SJCRH30 (cell line): ENCODE data around the gene HSD17B14. TPM values are rescaled to one million over a fixed set of nuclear protein-coding genes. Genes with fewer than 3 reads are reported as not detected.
"Not testable (repeated sequence)": the region's sequence is repeated elsewhere in the genome, so short reads cannot be mapped to it uniquely, and the experiment has no call there.

ENCODE experiments used
- DNase-seq, 2 experiments: peaks; one replicate each; pipeline ENCODE4 v3.0.0-alpha.2; 2015 to 2020
- H3K27ac ChIP-seq: fragments of 250-450 bp; sonication (Bioruptor Pico); 2 replicates; pipeline ENCODE4 v1.5.1; 2020; ENCODE audit warnings: mild to moderate bottlenecking, moderate library complexity
- H3K27me3 ChIP-seq: fragments of 250-450 bp; sonication (Bioruptor Pico); 2 replicates; pipeline ENCODE4 v1.5.1; 2020; ENCODE audit warnings: mild to moderate bottlenecking, moderate library complexity
- H3K36me3 ChIP-seq: fragments of 250-450 bp; sonication (Bioruptor Pico); 2 replicates; pipeline ENCODE4 v1.5.1; 2020; ENCODE audit warnings: mild to moderate bottlenecking, moderate library complexity
- H3K4me1 ChIP-seq: fragments of 250-450 bp; sonication (Bioruptor Pico); 2 replicates; pipeline ENCODE4 v1.5.1; 2020; ENCODE audit warnings: mild to moderate bottlenecking, moderate library complexity
- H3K4me3 ChIP-seq: fragments of 250-450 bp; sonication (Bioruptor Pico); 2 replicates; pipeline ENCODE4 v1.5.1; 2020; ENCODE audit warnings: mild to moderate bottlenecking, moderate library complexity
- H3K9me3 ChIP-seq: fragments of 250-450 bp; sonication (Bioruptor Pico); replicated peaks from 2 replicates; pipeline ENCODE4 v1.5.1; 2020; ENCODE audit warnings: mild to moderate bottlenecking, moderate library complexity
- total RNA-seq: library from RNA; depleted of rRNA; stranded (reverse); fragments of >200 nt; shearing (Covaris generic); gene quantifications from 2 replicates; pipeline ENCODE4 v1.2.3, GENCODE V29; 2014

HSD17B14 gene
- total RNA-seq, 1 experiment from 2014 or later = not detected

DNA sequence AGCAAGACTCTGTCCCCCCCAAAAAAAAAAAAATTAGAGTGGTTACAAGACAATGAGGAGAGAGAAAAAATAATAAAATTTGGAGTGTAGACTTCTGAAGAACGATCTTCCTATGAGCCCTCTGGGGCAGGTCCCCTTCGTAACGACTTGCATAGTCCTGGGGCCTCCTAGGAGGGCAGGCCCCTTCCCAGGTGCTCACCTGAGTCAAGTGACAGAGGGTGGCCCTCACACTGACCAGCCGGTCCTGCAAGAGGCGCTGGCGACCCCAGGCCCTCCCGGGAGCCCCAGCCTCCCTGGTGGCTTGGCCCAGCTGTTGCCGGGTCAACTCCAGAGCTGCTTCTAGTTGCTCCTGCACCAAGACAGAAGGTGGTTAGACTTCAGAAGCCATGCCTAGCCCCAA is 17.2 kb upstream of the HSD17B14 start:
- no peaks in the 10 kb centered on the region for H3K9me3 ChIP-seq

DNA sequence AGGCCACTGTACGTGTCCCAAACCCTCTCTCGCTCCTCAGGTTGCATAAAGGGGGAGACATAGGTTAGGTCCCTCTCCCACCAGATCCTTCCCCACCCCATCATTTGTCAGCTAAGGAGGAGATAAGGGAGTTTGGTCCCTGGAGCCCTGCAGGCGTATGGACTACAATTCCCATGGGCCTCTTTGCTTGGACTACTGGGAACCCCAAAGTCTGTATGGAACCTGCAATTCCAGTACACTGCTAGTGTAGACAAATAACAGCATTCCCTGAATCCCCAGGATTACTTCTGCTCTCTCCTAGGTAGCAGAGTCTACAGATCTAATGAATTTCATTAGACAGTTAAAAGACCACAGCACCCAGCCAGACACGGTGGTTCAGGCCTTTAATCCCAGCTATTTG is 16.0 kb upstream of the HSD17B14 start:
- Histone ChIP-seq H3K4me3 (no peak overlapping the region), H3K9me3 (no peaks in the 10 kb centered on the region), H3K27ac (no peak overlapping the region), H3K4me1 (no peaks in the 10 kb centered on the region), H3K36me3 (peaks cover 11% of the 10 kb centered on the region), H3K27me3 (no peaks in the 10 kb centered on the region)
- DNase-seq = no peak

More for the DNA sequence above, 17.2 kb upstream of the HSD17B14 start:
- DNase-seq = no peak
- no peak overlapping the region for H3K27ac ChIP-seq
- no peak overlapping the region for H3K4me3 ChIP-seq
- H3K36me3 ChIP-seq = peaks cover 6% of the 10 kb centered on the region
- no peaks in the 10 kb centered on the region for H3K27me3 ChIP-seq
- no peaks in the 10 kb centered on the region for H3K4me1 ChIP-seq

DNA sequence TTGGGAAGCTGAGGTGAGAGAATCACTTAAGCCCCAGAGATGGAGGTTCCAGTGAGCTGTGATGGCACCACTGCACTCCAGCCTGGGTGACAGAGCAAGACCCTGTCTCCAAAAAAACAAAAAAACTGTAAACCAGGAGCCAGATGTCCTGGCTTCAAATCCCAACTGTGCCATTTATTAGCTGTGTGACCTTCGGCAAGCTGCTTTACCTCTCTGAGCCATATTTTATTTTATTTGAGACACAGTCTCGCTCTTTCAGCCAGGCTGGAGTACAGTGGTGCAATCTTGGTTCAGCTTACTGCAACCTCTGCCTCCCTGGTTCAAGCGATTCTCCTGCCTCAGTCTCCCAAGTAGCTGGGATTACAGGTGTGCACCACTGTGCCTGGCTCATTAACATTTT is 10.4 kb upstream of the HSD17B14 start:
- not testable (repeated sequence) for H3K4me1 ChIP-seq, H3K9me3 ChIP-seq, DNase-seq, H3K4me3 ChIP-seq, H3K27me3 ChIP-seq, H3K27ac ChIP-seq
- peaks cover 23% of the 10 kb centered on the region for H3K36me3 ChIP-seq

DNA sequence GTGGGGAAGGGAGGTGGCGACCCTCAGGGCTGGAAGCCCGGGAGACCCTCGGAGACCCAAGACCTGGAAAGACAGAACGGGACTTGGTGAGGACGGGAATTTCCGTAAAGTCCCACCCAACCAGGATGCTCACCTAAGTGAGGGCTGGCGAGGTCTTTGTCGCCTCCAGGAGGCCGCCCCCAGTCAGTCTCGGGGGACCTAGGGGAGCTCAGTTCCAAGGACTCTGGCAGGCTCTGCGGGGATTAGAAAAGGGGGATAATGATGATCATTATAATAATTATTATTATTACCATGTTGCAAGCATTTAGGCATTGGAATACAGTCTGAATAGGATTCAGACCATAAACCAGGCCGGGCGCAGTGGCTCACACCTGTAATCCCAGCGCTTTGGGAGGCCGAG is 9.1 kb upstream of the HSD17B14 start:
- no peaks in the 10 kb centered on the region for H3K27me3 ChIP-seq
- H3K27ac ChIP-seq = no peak overlapping the region
- peaks cover 23% of the 10 kb centered on the region for H3K36me3 ChIP-seq
- no peak overlapping the region for H3K4me3 ChIP-seq
- H3K9me3 ChIP-seq = no peaks in the 10 kb centered on the region
- H3K4me1 ChIP-seq = no peaks in the 10 kb centered on the region
- DNase-seq = no peak

DNA sequence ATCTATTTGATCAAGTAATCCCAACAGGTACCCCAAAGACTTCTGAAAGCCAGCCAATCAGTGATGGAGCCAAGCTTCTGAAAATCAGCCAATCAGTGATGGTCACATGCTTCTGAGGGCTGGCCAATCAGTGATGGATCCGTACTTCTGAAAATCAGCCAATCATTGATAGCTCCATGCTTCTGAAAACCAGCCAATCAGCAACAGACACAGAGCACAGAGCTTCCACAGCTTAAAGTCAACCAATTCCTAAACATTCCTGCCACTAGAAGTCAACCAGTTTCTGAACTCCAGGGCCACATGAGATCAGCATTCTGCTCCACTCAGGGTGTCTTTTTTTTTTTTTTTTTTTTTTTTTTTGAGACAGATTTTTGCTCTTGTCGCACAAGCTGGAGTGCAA is 8.2 kb upstream of the HSD17B14 start:
- Histone ChIP-seq H3K4me1 (no peaks in the 10 kb centered on the region), H3K9me3 (no peaks in the 10 kb centered on the region), H3K4me3 (no peak overlapping the region), H3K36me3 (peaks cover 23% of the 10 kb centered on the region), H3K27me3 (no peaks in the 10 kb centered on the region), H3K27ac (no peak overlapping the region)
- peak; percentile 30 to 60 for DNase-seq

DNA sequence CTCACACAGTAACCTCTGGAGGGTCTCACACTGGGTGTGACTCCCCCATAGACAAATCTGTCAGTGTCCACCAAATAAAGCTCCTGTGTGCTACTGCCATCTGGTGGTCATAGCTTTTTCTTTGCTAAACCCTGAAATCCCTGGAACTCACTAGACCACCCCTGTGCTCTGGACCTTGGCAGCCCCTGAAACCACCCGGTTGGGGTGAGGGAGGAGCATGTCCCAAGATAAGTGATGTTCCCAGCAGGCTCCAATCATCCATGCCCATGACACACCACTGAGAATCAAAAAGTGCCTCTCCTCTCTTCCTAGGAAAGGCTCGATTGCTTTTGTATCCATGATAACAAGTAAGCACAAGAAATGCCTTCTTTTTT is 6.5 kb upstream of the HSD17B14 start:
- Histone ChIP-seq H3K27me3 (no peaks in the 10 kb centered on the region), H3K4me3 (no peak overlapping the region), H3K9me3 (no peaks in the 10 kb centered on the region), H3K27ac (no peak overlapping the region), H3K4me1 (no peaks in the 10 kb centered on the region), H3K36me3 (peaks cover 22% of the 10 kb centered on the region)
- DNase-seq = peak; percentile 69 to 86

DNA sequence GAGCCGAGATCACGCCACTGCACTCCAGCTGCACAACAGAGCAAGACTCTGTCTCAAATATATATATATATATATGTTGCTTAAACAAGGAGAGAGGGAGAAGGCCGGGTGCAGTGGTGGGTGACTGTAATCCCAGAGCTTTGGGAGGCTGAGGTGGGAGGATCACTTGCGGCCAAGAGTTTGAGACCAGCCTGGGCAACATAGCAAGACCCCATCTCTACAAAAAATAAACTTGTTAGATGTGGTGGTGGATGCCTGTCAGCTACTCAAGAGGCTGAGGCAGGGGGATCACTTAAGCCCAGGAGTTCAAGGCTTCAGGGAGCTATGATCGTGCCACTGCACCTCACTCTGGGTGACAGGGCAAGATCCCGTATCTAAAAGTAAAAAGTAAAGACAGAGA is 5.3 kb upstream of the HSD17B14 start:
- no peak overlapping the region for H3K27ac ChIP-seq
- H3K27me3 ChIP-seq = no peaks in the 10 kb centered on the region
- DNase-seq = no peak
- H3K9me3 ChIP-seq = no peaks in the 10 kb centered on the region
- H3K4me3 ChIP-seq = no peak overlapping the region
- no peaks in the 10 kb centered on the region for H3K4me1 ChIP-seq
- peaks cover 10% of the 10 kb centered on the region for H3K36me3 ChIP-seq

DNA sequence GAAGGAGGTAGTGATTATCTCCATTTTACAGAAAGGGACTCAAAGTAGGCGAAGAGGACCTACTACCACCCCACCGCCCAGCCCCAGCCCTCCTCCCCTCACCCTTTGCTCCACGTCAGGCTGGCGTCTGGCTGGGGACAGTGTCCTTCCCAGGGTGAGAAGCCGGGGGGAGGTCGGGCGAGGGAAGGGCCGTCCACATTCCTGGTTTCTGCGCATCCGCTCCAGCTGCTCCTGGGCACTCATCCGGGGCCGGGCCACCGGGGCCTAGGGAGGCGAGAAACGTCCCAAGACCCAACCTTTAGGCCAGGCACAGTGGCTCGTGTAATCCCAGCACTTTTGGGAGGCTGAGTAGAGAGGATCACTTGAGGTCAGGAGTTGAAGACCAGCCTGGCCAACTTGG is 4.8 kb upstream of the HSD17B14 start:
- Histone ChIP-seq H3K9me3 (no peaks in the 10 kb centered on the region), H3K27me3 (no peaks in the 10 kb centered on the region), H3K4me3 (no peak overlapping the region), H3K36me3 (peaks cover 6% of the 10 kb centered on the region), H3K4me1 (no peaks in the 10 kb centered on the region), H3K27ac (no peak overlapping the region)
- DNase-seq = no peak

DNA sequence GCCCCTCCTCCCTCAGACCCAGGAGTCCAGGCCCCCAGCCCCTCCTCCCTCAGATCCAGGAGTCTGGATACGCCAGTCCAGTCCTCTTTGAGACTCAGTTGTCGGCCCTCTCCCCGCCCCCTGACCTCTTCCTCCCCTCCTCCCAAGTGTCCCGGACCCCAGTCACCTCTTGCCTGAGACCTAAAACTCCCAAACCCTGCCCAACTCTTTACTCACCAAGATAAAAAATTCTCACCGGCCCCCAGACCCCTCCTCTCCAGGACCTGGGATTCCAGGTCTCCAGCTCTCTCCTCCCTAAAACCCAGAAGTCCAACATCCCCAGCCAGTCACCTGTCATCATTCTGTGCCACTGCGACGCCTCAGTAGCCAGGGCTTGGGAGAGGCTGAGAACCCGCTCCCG is 1.4 kb upstream of the HSD17B14 start:
- DNase-seq = no peak
- H3K4me1 ChIP-seq = no peaks in the 10 kb centered on the region
- H3K4me3 ChIP-seq = no peak overlapping the region
- no peak overlapping the region for H3K27ac ChIP-seq
- no peaks in the 10 kb centered on the region for H3K27me3 ChIP-seq
- no peaks in the 10 kb centered on the region for H3K36me3 ChIP-seq
- no peaks in the 10 kb centered on the region for H3K9me3 ChIP-seq

DNA sequence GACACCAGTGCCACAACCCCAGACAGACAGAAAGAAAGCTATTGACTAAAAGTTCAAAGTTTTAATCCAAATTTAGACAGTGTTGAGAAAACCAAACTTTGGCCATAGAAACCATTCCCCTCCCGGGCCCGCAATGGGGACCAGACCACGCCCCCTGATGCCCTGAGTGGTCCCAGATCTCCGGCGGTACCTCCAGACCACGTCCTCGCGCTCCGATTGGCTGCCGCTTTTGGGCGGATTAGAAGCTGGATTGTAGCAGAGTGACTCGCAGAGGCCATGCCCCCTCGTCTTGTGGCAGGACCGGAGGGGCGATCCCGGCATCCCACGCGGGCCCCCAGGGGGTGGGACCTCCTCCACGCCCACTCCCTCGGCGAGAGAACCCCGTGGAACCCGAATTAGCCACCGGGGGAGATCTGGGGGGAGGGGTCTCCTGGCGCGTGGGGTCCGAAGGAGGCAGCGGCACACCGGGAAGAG is 797 bp upstream of the HSD17B14 start:
- Histone ChIP-seq H3K9me3 (no peaks in the 10 kb centered on the region), H3K27ac (no peak overlapping the region), H3K36me3 (no peaks in the 10 kb centered on the region), H3K4me1 (no peaks in the 10 kb centered on the region), H3K27me3 (no peaks in the 10 kb centered on the region), H3K4me3 (no peak overlapping the region)
- peak in 1 of 2 experiments; percentile 23 for DNase-seq

DNA sequence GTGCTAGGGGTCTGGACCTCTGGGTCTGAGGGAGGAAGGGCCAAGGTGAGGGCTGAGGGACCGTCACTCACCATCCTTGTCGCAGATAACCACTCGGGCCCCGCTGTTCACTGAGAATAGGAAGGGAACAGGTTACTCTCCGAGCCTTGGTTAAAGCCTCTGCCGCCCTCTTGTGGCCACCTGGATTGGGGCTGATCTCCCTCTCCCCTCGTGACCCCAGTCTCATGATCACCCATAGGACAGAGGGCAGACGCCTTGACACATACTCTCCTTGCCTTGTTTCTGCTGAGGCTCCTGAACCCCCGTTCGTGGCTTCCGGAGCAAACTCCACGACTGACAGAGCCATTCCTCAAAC is 580 bp downstream of the HSD17B14 start:
- H3K4me1 ChIP-seq = no peaks in the 10 kb centered on the region
- DNase-seq = peak; percentile 87 to 91
- H3K9me3 ChIP-seq = no peaks in the 10 kb centered on the region
- no peaks in the 10 kb centered on the region for H3K36me3 ChIP-seq
- no peaks in the 10 kb centered on the region for H3K27me3 ChIP-seq
- H3K4me3 ChIP-seq = no peak overlapping the region
- H3K27ac ChIP-seq = no peak overlapping the region

DNA sequence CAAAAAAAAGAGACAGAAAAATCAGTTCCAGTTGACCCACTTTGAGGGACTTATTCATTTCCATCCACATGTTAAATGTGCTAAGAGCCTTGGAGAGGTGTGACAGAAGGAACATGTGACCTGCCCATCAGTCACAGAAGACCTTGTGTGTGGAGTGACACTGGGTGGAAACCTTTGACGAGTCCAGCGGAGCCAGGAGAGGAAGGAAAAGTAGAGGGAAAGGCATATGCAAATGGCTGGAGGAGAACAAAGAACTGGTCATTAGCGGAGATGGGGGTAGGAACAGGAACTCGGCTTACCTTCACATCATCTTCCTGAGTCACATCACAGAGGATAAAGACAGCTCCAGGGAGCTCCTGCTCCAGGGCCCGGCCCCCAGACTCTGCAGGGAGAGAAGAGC is 2.3 kb downstream of the HSD17B14 start:
- DNase-seq = no peak

DNA sequence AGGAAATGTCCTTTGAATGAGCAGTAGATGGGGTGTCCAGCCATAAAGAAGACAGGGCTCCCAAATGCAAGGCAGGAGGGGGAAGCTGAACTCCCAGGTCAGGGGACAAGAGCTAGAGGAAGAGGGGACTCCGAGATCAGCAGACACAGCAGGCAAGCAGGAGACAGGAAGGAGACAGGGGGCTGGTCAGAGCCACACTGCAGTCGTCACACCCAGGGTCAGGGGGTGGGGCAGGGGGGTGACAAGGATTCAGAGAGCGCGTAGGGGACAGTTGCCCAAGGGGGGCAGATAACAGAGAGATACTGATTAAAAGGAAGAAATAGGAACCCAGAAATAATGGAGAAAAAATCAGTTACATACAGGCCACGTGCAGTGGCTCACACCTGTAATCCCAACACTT is 3.2 kb downstream of the HSD17B14 start:
- no peaks in the 10 kb centered on the region for H3K9me3 ChIP-seq
- H3K27ac ChIP-seq = no peak overlapping the region
- H3K36me3 ChIP-seq = no peaks in the 10 kb centered on the region
- DNase-seq = no peak
- no peaks in the 10 kb centered on the region for H3K4me1 ChIP-seq
- no peaks in the 10 kb centered on the region for H3K27me3 ChIP-seq
- H3K4me3 ChIP-seq = no peak overlapping the region

More for the DNA sequence above, 2.3 kb downstream of the HSD17B14 start:
- Histone ChIP-seq H3K27me3 (no peaks in the 10 kb centered on the region), H3K4me3 (no peak overlapping the region), H3K27ac (no peak overlapping the region), H3K9me3 (no peaks in the 10 kb centered on the region), H3K36me3 (no peaks in the 10 kb centered on the region), H3K4me1 (no peaks in the 10 kb centered on the region)

DNA sequence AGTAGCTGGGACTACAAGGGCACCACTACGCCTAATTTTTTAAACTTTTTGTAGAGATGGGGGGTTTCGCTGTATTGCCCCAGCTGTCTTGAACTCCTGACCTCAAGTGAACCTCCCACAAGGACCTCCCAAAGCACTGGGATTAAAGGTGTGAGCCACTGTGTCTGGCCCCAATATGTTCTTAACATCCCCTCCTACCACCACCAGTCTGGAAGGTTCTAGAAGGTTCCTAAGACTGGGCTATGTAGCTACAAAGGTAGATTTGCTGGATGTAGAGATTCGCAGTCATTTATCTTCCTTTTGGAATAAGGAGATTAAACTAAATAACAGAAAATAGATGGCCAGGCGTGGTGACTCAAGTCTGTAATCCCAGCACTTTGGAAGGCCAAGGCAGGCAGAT is 5.3 kb downstream of the HSD17B14 start:
- Histone ChIP-seq H3K9me3 (no peaks in the 10 kb centered on the region), H3K27me3 (no peaks in the 10 kb centered on the region), H3K4me3 (no peak overlapping the region), H3K4me1 (no peaks in the 10 kb centered on the region), H3K36me3 (no peaks in the 10 kb centered on the region), H3K27ac (no peak overlapping the region)
- DNase-seq = no peak

DNA sequence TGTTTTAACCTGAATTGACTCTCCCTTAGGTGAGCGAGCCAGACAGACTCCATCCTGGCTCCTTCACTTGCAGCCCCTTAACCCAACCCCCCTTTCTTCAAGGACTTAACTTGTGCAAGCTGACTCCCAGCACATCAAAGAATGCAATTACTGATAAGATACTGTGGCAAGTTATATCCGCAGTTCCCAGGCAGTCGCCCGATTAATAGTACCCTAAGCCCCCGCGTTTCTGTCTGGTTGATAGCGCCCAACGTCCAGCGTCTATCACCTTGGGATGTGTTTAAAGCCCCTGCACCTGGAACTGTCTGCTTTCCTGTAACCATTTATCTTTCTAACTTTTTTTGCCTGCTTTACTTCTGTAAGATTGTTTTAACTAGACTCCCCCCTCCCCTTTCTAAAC is 6.2 kb downstream of the HSD17B14 start:
- H3K27me3 ChIP-seq = no peaks in the 10 kb centered on the region
- no peak overlapping the region for H3K4me3 ChIP-seq
- no peak overlapping the region for H3K27ac ChIP-seq
- DNase-seq = no peak
- no peaks in the 10 kb centered on the region for H3K36me3 ChIP-seq
- H3K4me1 ChIP-seq = no peaks in the 10 kb centered on the region
- H3K9me3 ChIP-seq = no peaks in the 10 kb centered on the region

DNA sequence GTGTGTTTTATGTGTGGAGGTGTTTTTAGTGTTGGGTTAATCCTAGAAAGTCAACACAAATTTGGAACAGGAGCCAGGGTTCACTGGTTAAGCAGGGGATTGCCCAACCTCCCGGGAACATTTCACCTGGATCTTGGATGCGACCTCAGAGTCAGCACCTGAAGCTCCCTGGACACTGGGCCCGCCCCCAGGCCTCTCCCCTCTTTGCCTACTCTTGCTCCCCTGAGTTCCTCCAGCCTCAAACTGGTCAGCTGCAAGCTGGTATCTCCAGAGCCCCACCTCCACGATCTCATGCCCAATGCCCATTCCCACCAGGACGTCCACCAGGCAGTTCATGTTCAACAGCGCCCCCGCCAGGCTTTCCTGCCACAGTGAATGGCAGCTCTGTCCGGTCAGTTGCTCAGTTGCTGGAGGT is 9.7 kb downstream of the HSD17B14 start:
- no peak for DNase-seq
- no peak overlapping the region for H3K4me3 ChIP-seq

DNA sequence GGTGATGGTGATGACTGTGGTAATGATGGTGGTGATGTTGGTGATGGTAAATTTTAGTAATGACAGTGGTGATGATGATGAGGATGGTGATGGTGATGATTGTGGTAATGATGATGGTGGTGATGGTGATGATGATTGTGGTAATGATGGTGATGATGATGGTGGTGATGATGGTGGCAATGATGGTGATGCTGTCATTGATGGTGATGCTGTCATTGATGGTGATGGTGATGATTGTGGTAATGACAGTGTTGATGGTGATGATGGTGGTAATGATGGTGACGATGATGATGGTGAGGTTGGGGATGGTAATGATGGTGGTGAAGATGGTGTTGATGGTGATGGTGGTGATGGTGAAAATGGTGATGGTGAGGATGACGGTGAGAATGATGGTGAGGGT is 13.8 kb downstream of the HSD17B14 start:
- Histone ChIP-seq H3K4me1 (no peaks in the 10 kb centered on the region), H3K4me3 (no peak overlapping the region), H3K27ac (no peak overlapping the region), H3K27me3 (no peaks in the 10 kb centered on the region), H3K36me3 (no peaks in the 10 kb centered on the region), H3K9me3 (no peaks in the 10 kb centered on the region)
- no peak for DNase-seq

More for the DNA sequence above, 9.7 kb downstream of the HSD17B14 start:
- no peaks in the 10 kb centered on the region for H3K9me3 ChIP-seq
- no peaks in the 10 kb centered on the region for H3K4me1 ChIP-seq
- H3K27me3 ChIP-seq = no peaks in the 10 kb centered on the region
- no peak overlapping the region for H3K27ac ChIP-seq
- H3K36me3 ChIP-seq = no peaks in the 10 kb centered on the region
